Kidney epithelial cell (primary cell): ENCODE data around the gene SAMD3. TPM values are rescaled to one million over a fixed set of nuclear protein-coding genes. Genes with fewer than 3 reads are reported as not detected.
"Not testable (repeated sequence)": the region's sequence is repeated elsewhere in the genome, so short reads cannot be mapped to it uniquely, and the experiment has no call there.

Experiments
- DNase-seq: peaks from one replicate; pipeline ENCODE4 v3.0.0-alpha.2; 2010; ENCODE audit warnings: low read depth
- H3K27me3 ChIP-seq: 2 replicates; pipeline ENCODE4 v1.6.0; 2011; ENCODE audit warnings: low read length; ENCODE audit not compliant: control insufficient read depth, insufficient read depth
- H3K36me3 ChIP-seq: 2 replicates; pipeline ENCODE4 v1.5.1; 2011; ENCODE audit warnings: low read length; ENCODE audit not compliant: control insufficient read depth, insufficient read depth
- H3K4me3 ChIP-seq: 2 replicates; pipeline ENCODE4 v1.5.1; 2011; ENCODE audit warnings: low read depth, mild to moderate bottlenecking, control low read depth, low read length
- total RNA-seq: library from RNA; depleted of rRNA; stranded (reverse); fragments of >200 nt; gene quantifications from 2 replicates; pipeline ENCODE4 v1.2.3, GENCODE V29; 2015
- TF ChIP-seq, protein P1 (sequence below): IDR thresholded peaks from 2 replicates; pipeline ENCODE4 v1.5.1; 2011; ENCODE audit warnings: mild to moderate bottlenecking, moderate library complexity, low read length, control low read depth, inconsistent platforms; ENCODE audit not compliant: insufficient read depth, poor library complexity, severe bottlenecking

Gene SAMD3, protein sequence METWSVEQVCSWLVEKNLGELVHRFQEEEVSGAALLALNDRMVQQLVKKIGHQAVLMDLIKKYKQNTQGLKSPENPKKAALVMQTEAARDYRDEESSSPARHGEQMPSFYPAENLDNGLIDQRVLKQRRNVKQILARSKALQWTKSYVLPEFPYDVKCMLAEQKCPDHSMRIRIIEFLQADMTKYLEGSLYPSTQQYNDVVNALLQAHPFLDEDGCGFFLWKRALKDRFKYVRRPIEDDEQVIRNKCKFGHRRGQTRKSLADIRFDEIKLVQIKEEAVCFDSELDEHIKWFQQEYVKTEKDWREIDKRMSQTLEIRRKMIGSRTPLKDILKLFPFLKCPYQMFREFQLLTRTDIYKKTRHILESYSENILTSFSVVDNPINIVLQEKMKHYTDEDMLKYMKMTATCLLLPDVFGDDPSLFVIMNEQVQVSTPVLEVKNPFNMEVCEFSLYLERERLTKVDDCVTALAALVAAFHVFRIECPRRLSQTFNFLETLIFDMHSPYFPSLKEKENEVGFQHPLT
- total RNA-seq, result 0.07 TPM in 1 of 2 replicates, not detected in the other

DNA sequence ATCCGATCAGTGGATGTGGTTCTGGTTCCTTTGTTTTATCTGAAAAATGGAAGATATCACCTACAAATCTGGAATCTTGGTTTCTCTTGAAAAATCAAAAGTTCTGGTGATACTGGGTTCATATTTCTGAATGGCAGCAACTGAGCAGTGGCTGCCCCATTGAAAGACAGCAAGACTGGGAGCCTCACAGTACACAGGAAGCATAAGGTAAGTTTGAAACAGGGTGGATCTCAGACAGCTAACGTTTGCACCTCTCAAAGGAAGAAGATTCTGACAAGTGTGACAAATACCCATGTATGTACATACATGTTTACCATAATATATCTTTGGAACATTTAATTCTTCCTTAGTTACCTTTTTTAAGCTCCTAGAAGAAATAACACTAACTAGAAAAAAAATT, at the start of gene SAMD3:
Gene SAMD3 (minus strand): TSS at position 177 of the 400 bp plus-strand sequence. CDS start 7,678 bp downstream, outside the sequence.
- Histone ChIP-seq H3K36me3 (no peaks in the 10 kb centered on the region), H3K4me3 (no peak within 1 kb of the TSS), H3K27me3 (no peaks in the 10 kb centered on the region)
- TF ChIP-seq, protein P1, sequence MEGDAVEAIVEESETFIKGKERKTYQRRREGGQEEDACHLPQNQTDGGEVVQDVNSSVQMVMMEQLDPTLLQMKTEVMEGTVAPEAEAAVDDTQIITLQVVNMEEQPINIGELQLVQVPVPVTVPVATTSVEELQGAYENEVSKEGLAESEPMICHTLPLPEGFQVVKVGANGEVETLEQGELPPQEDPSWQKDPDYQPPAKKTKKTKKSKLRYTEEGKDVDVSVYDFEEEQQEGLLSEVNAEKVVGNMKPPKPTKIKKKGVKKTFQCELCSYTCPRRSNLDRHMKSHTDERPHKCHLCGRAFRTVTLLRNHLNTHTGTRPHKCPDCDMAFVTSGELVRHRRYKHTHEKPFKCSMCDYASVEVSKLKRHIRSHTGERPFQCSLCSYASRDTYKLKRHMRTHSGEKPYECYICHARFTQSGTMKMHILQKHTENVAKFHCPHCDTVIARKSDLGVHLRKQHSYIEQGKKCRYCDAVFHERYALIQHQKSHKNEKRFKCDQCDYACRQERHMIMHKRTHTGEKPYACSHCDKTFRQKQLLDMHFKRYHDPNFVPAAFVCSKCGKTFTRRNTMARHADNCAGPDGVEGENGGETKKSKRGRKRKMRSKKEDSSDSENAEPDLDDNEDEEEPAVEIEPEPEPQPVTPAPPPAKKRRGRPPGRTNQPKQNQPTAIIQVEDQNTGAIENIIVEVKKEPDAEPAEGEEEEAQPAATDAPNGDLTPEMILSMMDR, result no peak
- no peak for DNase-seq

DNA sequence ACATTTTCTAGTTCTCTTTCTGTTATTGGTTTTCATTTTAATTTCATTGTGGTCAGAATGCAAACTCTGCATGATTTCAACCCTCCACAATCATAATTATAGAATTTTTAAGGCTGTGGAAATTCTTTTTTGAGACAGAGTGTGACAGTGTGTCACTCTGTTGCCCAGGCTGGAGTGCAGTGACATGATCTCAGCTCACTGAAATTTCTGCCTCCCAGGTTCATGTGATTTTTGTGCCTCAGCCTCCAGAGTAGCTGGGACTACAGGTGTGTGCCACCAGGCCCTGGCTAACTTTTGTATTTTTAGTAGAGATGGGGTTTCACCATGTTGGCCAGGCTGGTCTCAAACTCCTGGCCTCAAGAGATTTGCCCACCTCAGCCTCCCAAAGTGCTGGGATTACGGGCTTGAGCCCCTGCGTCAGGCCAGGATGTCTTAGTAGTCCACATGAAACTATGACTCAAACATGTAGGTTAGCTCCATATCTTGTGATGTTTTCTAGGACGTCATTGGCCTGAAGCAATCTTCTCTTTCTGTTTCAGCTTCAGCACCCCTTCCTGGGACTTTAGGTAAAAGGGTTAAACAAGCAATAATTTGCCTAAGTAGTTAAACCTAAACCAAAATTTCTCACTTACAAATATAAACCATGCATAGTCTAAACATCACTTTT, 47.4 kb upstream of the SAMD3 start:
- DNase-seq, result no peak
- H3K36me3 ChIP-seq, result no peaks in the 10 kb centered on the region
- H3K27me3 ChIP-seq, result no peaks in the 10 kb centered on the region
- H3K4me3 ChIP-seq, result no peak overlapping the region
- TF ChIP-seq, protein P1, result no peak

DNA sequence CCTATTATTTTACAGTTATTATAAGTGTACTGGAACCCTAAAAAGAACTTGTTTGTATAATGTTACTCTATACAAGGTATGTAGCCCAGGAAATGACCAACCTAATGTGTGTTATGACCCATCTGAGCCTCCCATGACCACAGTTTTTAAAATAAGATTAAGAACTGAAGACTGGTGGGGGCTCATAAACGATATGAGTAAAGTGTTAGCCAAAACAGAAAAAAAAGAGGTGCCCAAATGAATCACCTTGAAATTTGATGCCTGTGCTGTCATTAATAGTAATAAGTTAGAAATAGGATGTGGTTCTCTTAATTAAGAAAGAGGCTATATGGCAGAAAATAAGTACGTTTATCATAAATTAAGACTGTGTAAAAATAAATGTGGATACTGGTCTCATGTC, 42.8 kb upstream of the SAMD3 start:
- not testable (repeated sequence) for H3K4me3 ChIP-seq, DNase-seq, H3K36me3 ChIP-seq, H3K27me3 ChIP-seq

DNA sequence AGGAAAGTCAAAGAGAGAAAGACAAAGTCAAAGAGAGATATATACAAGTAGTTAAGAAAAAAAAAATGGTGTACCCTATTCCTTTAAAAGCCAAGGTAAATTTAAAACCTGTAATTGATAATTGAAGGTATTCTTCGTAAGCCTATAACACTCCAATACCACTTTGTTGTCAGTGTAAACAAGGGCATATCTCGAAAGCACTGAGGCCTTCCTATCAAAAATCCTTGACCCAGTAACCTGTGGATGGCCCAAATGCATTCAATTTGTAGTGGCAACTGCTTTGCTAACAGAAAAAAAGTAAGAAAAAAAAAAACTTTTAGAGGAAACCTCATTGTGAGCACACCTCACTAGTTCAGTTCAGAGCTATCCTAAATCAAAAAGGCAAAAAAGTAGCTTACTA, 39.3 kb upstream of the SAMD3 start:
- DNase-seq, result no peak
- no peak overlapping the region for H3K4me3 ChIP-seq
- no peaks in the 10 kb centered on the region for H3K27me3 ChIP-seq
- TF ChIP-seq, protein P1, result no peak
- no peaks in the 10 kb centered on the region for H3K36me3 ChIP-seq

DNA sequence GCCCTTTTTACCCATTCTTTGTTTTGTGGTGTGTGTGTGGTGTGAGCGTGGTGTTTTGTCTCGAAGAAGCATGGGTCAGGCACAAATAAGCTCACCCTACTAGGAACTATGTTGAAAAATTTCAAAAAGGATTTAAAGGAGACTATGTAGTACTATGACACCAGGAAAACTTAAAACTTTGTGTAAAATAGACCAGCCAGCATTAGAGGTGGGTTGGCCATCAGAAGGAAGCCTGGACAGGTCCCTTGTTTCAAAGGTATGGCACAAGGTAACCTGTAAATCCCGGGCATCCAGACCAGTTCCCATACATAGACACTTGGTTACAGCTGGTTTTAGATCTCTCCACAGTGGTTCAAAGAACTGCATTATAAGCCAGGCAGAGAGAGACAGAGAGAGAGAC, 38.8 kb upstream of the SAMD3 start:
- not testable (repeated sequence) for H3K36me3 ChIP-seq, DNase-seq, H3K27me3 ChIP-seq, H3K4me3 ChIP-seq

DNA sequence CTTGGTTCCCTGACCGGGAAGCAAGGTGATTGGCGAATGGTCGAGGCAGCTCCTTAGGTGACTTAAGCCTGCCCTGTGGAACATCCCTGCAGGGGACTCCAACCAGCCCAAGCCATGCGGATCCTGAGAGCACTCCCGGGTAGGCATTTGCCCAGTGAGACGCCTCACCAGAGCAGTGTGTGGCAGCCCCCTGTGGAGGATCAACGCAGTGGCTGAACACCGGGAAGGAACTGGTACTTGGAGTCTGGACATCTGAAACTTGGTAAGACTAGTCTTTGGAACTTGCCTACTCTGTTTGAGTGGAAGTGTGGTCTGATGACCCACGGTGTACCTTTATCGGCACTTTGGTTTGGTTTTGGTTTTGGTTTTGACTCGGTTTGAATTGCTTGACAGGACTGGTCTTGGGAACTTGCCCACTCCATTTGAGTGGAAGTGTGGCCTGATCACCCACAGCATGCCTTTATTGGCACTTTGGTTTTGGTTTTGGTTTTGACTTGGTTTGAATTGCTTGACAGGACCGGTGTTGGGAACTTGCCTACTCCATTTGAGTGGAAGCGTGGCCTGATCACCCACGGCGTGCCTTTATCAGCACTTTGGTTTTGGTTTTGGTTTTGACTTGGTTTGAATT, 38.0 kb upstream of the SAMD3 start:
- H3K27me3 ChIP-seq, H3K36me3 ChIP-seq, DNase-seq, H3K4me3 ChIP-seq: not testable (repeated sequence)

DNA sequence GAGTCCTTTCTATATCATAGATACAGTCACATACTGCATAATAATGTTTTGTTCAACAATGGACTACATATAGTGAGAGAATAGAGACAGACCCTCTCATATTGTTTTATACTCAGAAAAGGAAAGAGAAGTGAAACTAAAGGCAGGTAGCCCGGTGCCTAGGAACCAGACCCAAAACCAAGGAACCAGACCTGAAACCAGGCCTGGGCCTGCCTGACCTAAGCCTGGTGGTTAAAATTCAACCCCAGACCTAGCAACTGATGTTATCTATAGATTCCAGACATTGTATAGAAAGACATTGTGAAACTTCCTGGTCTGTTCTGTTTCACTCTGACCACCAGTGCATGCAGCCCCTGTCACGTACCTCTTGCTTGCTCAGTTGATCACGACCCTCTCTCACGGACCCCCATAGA, 37.3 kb upstream of the SAMD3 start:
- not testable (repeated sequence) for H3K36me3 ChIP-seq, DNase-seq, H3K4me3 ChIP-seq, H3K27me3 ChIP-seq
